Measurements from ENCODE around the gene PLXNB1. TPM values are rescaled to one million over a fixed set of nuclear protein-coding genes. Genes with fewer than 3 reads are reported as not detected.

Gene PLXNB1
- total RNA-seq, 1 experiment from 2014 or later, result 97.7 TPM

DNA sequence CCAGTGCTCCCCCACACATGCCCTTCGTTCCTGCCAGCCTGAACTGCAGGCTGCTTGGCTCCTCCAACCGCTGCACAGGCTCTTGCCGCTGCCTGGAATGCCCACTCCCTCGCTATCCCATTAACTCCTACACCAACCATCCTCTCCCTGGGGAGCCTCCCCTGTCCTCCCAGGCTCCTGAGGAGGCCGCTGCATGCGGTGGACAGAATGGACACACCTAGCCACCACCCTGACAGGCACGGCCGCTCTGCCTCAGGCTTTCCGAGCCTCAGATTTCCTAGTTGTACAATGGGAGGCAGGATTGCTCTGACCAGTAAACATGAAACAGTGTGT, 2.3 kb downstream of the PLXNB1 start:
- Histone ChIP-seq H2AFZ (no peak overlapping the region), H3K27me3 (ENCODE audit: insufficient read depth, low read depth) (no peaks in the 10 kb centered on the region), H4K20me1 (ENCODE audit: insufficient read depth) (no peaks in the 10 kb centered on the region), H3K9me3 (ENCODE audit: insufficient read depth, low read depth) (no peaks in the 10 kb centered on the region), H3K27ac (no peak overlapping the region), H3K36me3 (ENCODE audit: low read depth) (no peaks in the 10 kb centered on the region), H3K9me2 (ENCODE audit: insufficient read depth) (no peaks in the 10 kb centered on the region), H3K79me2 (ENCODE audit: low read depth) (peaks cover 30% of the 10 kb centered on the region), H3F3A (ENCODE audit: insufficient read depth, low read depth) (peaks cover 15% of the 10 kb centered on the region), H3K4me1 (replicated peaks; ENCODE audit: insufficient read depth) (peaks cover 25% of the 10 kb centered on the region), H3K4me3 (no peak overlapping the region), H3K4me2 (peak overlapping the region; percentile 78; the same call in 1 of the 2 replicates)
- ChIA-PET CTCF (no interaction called here), POLR2A (ENCODE audit: unreplicated experiment) (interaction anchor here (0.6 kb wide), 1 partner anchor 693 kb away, joined by 3 read pairs; the partner anchor contains the start of gene USP19)
- intact Hi-C loops (cut with micrococcal nuclease; ENCODE audit: unreplicated experiment), result no loop called here
- no peak for TF ChIP-seq EZH2 (IDR thresholded peaks at IDR 0.05; ENCODE audit: low read depth)
- TF ChIP-seq, protein P1, sequence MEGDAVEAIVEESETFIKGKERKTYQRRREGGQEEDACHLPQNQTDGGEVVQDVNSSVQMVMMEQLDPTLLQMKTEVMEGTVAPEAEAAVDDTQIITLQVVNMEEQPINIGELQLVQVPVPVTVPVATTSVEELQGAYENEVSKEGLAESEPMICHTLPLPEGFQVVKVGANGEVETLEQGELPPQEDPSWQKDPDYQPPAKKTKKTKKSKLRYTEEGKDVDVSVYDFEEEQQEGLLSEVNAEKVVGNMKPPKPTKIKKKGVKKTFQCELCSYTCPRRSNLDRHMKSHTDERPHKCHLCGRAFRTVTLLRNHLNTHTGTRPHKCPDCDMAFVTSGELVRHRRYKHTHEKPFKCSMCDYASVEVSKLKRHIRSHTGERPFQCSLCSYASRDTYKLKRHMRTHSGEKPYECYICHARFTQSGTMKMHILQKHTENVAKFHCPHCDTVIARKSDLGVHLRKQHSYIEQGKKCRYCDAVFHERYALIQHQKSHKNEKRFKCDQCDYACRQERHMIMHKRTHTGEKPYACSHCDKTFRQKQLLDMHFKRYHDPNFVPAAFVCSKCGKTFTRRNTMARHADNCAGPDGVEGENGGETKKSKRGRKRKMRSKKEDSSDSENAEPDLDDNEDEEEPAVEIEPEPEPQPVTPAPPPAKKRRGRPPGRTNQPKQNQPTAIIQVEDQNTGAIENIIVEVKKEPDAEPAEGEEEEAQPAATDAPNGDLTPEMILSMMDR (conservative IDR thresholded peaks at IDR 0.05), result no peak
- no TSS peak for BruUV-seq (replicated peaks)
- no peak for DNase-seq

DNA sequence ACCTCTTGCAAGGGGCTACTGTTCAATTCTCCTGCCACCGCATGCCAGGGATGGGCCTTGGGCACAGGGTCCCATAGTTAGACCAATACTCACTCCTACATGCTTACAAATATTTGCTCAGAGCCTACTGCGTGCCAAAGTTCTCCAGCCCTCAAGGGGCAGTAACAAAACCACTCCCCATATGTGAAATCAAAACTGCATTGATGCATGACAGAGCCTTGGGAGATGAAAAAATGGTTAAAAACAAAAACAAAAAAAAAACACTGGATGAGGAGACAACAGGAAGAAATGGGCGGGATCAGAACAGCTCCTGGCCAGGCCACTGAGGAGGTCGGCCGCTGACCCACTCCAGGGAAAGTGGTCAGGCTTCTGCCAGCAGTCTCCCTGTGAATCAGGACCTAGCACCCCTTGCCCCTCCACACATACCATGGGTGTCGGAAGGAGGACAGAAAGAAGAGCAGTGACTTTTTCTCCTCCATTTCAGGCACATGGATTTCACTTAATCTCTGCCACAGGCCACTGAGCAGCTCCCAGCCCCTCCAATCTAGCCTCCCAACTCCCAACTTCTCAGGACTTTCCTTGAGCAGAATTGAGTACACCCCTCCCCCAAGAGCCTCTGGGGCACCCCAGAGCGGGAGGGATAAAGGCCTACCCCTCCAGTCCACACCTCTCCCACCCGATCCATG, 2.8 kb downstream of the PLXNB1 start:
- peaks cover 15% of the 10 kb centered on the region for H3F3A ChIP-seq (ENCODE audit: insufficient read depth, low read depth)
- no peak overlapping the region for H3K4me2 ChIP-seq
- intact Hi-C loops (cut with micrococcal nuclease; ENCODE audit: unreplicated experiment), result no loop called here
- POLR2A ChIA-PET (ENCODE audit: unreplicated experiment), result interaction anchor here (0.6 kb wide), 1 partner anchor 694 kb away, joined by 3 read pairs; the partner anchor contains the start of gene USP19
- no peak for TF ChIP-seq EZH2 (IDR thresholded peaks at IDR 0.05; ENCODE audit: low read depth)
- TF ChIP-seq, protein P1 (conservative IDR thresholded peaks at IDR 0.05), result no peak
- H3K27me3 ChIP-seq (ENCODE audit: insufficient read depth, low read depth), result no peaks in the 10 kb centered on the region
- no peaks in the 10 kb centered on the region for H4K20me1 ChIP-seq (ENCODE audit: insufficient read depth)
- H2AFZ ChIP-seq, result no peak overlapping the region
- no TSS peak for BruUV-seq (replicated peaks)
- no peak overlapping the region for H3K4me3 ChIP-seq
- CTCF ChIA-PET, result no interaction called here
- H3K9me2 ChIP-seq (ENCODE audit: insufficient read depth), result no peaks in the 10 kb centered on the region
- DNase-seq, result no peak
- H3K79me2 ChIP-seq (ENCODE audit: low read depth), result peaks cover 25% of the 10 kb centered on the region
- H3K36me3 ChIP-seq (ENCODE audit: low read depth), result no peaks in the 10 kb centered on the region
- no peaks in the 10 kb centered on the region for H3K9me3 ChIP-seq (ENCODE audit: insufficient read depth, low read depth)
- H3K4me1 ChIP-seq (replicated peaks; ENCODE audit: insufficient read depth), result peaks cover 23% of the 10 kb centered on the region
- H3K27ac ChIP-seq, result no peak overlapping the region

DNA sequence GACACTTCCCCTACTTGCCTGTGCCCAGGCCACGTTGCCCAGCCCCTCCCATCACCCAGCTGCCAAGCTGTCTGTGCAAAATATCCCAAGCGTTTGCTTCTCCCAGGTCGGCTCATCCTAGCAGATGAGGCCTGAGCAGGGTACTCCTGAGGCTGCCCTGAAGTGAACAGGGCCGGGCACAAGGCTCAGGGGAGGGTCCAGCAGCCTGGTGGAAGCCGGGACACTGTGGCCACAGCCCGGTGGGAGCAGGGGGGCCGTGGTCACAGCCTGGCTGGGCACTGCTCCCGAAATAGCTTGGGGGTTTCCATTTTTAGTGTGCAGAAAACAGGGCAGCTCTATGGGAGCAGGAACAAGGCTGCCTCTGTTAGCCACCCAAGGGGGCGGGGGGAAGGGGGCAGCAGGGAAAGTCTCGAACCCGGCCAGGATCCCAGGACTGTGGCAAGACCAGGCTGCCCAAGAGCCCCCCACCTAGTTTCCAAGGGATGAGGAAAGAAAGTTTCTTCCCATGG, 3.4 kb downstream of the PLXNB1 start:
- H3K4me3 ChIP-seq, result no peak overlapping the region
- DNase-seq, result no peak
- CTCF ChIA-PET, result interaction anchor here (1.2 kb wide), 1 partner anchor 10 kb away, joined by 4 read pairs; no protein-coding TSS in a partner anchor
- no peak overlapping the region for H3K4me2 ChIP-seq
- H3K36me3 ChIP-seq (ENCODE audit: low read depth), result no peaks in the 10 kb centered on the region
- intact Hi-C loops (cut with micrococcal nuclease; ENCODE audit: unreplicated experiment), result no loop called here
- no peak overlapping the region for H2AFZ ChIP-seq
- BruUV-seq (replicated peaks), result no TSS peak
- POLR2A ChIA-PET (ENCODE audit: unreplicated experiment), result no interaction called here
- H3K9me2 ChIP-seq (ENCODE audit: insufficient read depth), result no peaks in the 10 kb centered on the region
- peaks cover 12% of the 10 kb centered on the region for H3F3A ChIP-seq (ENCODE audit: insufficient read depth, low read depth)
- H3K9me3 ChIP-seq (ENCODE audit: insufficient read depth, low read depth), result no peaks in the 10 kb centered on the region
- peaks cover 25% of the 10 kb centered on the region for H3K79me2 ChIP-seq (ENCODE audit: low read depth)
- peaks cover 21% of the 10 kb centered on the region for H3K4me1 ChIP-seq (replicated peaks; ENCODE audit: insufficient read depth)
- TF ChIP-seq EZH2 (IDR thresholded peaks at IDR 0.05; ENCODE audit: low read depth), result no peak
- TF ChIP-seq, protein P1 (conservative IDR thresholded peaks at IDR 0.05), result no peak
- no peak overlapping the region for H3K27ac ChIP-seq
- no peaks in the 10 kb centered on the region for H3K27me3 ChIP-seq (ENCODE audit: insufficient read depth, low read depth)
- H4K20me1 ChIP-seq (ENCODE audit: insufficient read depth), result no peaks in the 10 kb centered on the region

All from PC-9 (cell line).